OCI-LY7 (cell line): Measurements from ENCODE around the gene MYO1F.

ENCODE experiments used
- EZH2phosphoT487 ChIP-seq: fragments of 200-600 bp; sonication (generic); IDR thresholded peaks from 2 replicates; pipeline ENCODE4 v1.6.1; 2018; ENCODE audit warnings: low read depth, borderline replicate concordance, mild to moderate bottlenecking, mixed run types, antibody characterized with exemption, low read length, moderate library complexity, mixed read lengths
- TF ChIP-seq, protein P1 (sequence below): fragments of 200-600 bp; sonication (generic); conservative IDR thresholded peaks from 2 replicates; pipeline ENCODE4 v1.5.1; 2014; ENCODE audit warnings: mild to moderate bottlenecking, antibody characterized with exemption, low read length, moderate library complexity, mixed read lengths

GRCh38 chr19:8476524-8476923, 100.7 kb downstream of the MYO1F start:
- TF ChIP-seq, protein P1, sequence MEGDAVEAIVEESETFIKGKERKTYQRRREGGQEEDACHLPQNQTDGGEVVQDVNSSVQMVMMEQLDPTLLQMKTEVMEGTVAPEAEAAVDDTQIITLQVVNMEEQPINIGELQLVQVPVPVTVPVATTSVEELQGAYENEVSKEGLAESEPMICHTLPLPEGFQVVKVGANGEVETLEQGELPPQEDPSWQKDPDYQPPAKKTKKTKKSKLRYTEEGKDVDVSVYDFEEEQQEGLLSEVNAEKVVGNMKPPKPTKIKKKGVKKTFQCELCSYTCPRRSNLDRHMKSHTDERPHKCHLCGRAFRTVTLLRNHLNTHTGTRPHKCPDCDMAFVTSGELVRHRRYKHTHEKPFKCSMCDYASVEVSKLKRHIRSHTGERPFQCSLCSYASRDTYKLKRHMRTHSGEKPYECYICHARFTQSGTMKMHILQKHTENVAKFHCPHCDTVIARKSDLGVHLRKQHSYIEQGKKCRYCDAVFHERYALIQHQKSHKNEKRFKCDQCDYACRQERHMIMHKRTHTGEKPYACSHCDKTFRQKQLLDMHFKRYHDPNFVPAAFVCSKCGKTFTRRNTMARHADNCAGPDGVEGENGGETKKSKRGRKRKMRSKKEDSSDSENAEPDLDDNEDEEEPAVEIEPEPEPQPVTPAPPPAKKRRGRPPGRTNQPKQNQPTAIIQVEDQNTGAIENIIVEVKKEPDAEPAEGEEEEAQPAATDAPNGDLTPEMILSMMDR: no peak
- no peak for TF ChIP-seq EZH2phosphoT487
